GM23248 (cell line): Measurements from ENCODE around the gene N4BP2. TPM values are rescaled to one million over a fixed set of nuclear protein-coding genes. Genes with fewer than 3 reads are reported as not detected.

ENCODE experiments used
- DNase-seq: peaks from one replicate; pipeline ENCODE4 v3.0.0-alpha.2; 2015
- H2AFZ ChIP-seq: fragments of 200-600 bp; sonication (generic); 2 replicates; pipeline ENCODE4 v1.6.1; 2016; ENCODE audit warnings: antibody characterized with exemption
- H3F3A ChIP-seq: fragments of 200-600 bp; sonication (generic); 2 replicates; pipeline ENCODE4 v1.6.1; 2016; ENCODE audit warnings: mild to moderate bottlenecking, antibody characterized with exemption, mixed run types; ENCODE audit not compliant: insufficient read depth
- H3K27ac ChIP-seq: fragments of 200-600 bp; sonication (generic); 2 replicates; pipeline ENCODE4 v1.5.1; 2016; ENCODE audit warnings: mild to moderate bottlenecking
- H3K27me3 ChIP-seq: fragments of 200-600 bp; sonication (generic); replicated peaks from 2 replicates; pipeline ENCODE4 v1.6.1; 2016; ENCODE audit warnings: mild to moderate bottlenecking; ENCODE audit not compliant: insufficient read depth
- H3K36me3 ChIP-seq: fragments of 200-600 bp; sonication (generic); 2 replicates; pipeline ENCODE4 v1.6.1; 2016; ENCODE audit warnings: low read depth, mild to moderate bottlenecking
- H3K4me1 ChIP-seq: fragments of 200-600 bp; sonication (generic); 2 replicates; pipeline ENCODE4 v1.6.1; 2016; ENCODE audit warnings: mild to moderate bottlenecking; ENCODE audit not compliant: insufficient read depth
- H3K4me2 ChIP-seq: fragments of 200-600 bp; sonication (generic); one replicate; pipeline ENCODE4 v1.6.1; 2016; ENCODE audit warnings: mild to moderate bottlenecking; ENCODE audit not compliant: unreplicated experiment
- H3K4me3 ChIP-seq: fragments of 200-600 bp; sonication (generic); 2 replicates; pipeline ENCODE4 v1.5.1; 2016; ENCODE audit warnings: mild to moderate bottlenecking
- H3K79me2 ChIP-seq: fragments of 200-600 bp; sonication (generic); 2 replicates; pipeline ENCODE4 v1.6.1; 2016; ENCODE audit warnings: mild to moderate bottlenecking; ENCODE audit not compliant: insufficient read depth
- H3K9ac ChIP-seq: fragments of 200-600 bp; sonication (generic); 2 replicates; pipeline ENCODE4 v1.6.1; 2016; ENCODE audit warnings: mild to moderate bottlenecking
- H3K9me2 ChIP-seq: fragments of 200-600 bp; sonication (generic); 2 replicates; pipeline ENCODE4 v1.6.1; 2016; ENCODE audit warnings: mixed run types, mild to moderate bottlenecking, moderate library complexity; ENCODE audit not compliant: insufficient read depth
- H3K9me3 ChIP-seq: fragments of 200-600 bp; sonication (generic); one replicate; pipeline ENCODE4 v1.6.1; 2017; ENCODE audit warnings: low read depth
- H4K20me1 ChIP-seq: fragments of 200-600 bp; sonication (generic); 2 replicates; pipeline ENCODE4 v1.6.0; 2016; ENCODE audit not compliant: insufficient read depth
- EZH2 ChIP-seq: fragments of 200-600 bp; sonication (generic); IDR thresholded peaks from 2 replicates; pipeline ENCODE4 v1.6.1; 2018; ENCODE audit warnings: antibody characterized with exemption, mild to moderate bottlenecking; ENCODE audit not compliant: insufficient read depth, poor library complexity, severe bottlenecking
- EZH2phosphoT487 ChIP-seq: fragments of 200-600 bp; sonication (generic); IDR thresholded peaks from 2 replicates; pipeline ENCODE4 v1.6.1; 2018; ENCODE audit warnings: antibody characterized with exemption, moderate library complexity, mild to moderate bottlenecking, low read depth; ENCODE audit not compliant: insufficient read depth
- WGBS, 2 experiments: methylation state at CpG; one replicate each; pipeline ENCODE4 v1.1.6; 2015 to 2017; ENCODE audit warnings: low lambda C conversion rate in 2 of 2, low coverage in 1 of 2; ENCODE audit errors: missing lambda C conversion rate in 2 of 2; 5-methylcytosine and 5-hydroxymethylcytosine counted together
- in situ Hi-C: fragments of 300-500 bp; cut with MboI; formaldehyde crosslinking; loops from 2 replicates; pipeline ENCODE4 v1.15.0; 2020
- polyA plus RNA-seq: library from polyadenylated mRNA; unstranded; fragments of >200 nt; fragmentation: Nextera tagmentation; extraction: Ambion mirVana; gene quantifications from 2 replicates; pipeline ENCODE4 v1.2.1, GENCODE V29; 2016
- total RNA-seq: library from RNA; depleted of rRNA; stranded (reverse); fragments of >200 nt; shearing (Covaris generic); gene quantifications from 2 replicates; pipeline ENCODE4 v1.2.3, GENCODE V29; 2014

N4BP2 gene
- total and polyA plus RNA-seq, 2 experiments from 2014 or later: 3.2 to 3.7 TPM

DNA sequence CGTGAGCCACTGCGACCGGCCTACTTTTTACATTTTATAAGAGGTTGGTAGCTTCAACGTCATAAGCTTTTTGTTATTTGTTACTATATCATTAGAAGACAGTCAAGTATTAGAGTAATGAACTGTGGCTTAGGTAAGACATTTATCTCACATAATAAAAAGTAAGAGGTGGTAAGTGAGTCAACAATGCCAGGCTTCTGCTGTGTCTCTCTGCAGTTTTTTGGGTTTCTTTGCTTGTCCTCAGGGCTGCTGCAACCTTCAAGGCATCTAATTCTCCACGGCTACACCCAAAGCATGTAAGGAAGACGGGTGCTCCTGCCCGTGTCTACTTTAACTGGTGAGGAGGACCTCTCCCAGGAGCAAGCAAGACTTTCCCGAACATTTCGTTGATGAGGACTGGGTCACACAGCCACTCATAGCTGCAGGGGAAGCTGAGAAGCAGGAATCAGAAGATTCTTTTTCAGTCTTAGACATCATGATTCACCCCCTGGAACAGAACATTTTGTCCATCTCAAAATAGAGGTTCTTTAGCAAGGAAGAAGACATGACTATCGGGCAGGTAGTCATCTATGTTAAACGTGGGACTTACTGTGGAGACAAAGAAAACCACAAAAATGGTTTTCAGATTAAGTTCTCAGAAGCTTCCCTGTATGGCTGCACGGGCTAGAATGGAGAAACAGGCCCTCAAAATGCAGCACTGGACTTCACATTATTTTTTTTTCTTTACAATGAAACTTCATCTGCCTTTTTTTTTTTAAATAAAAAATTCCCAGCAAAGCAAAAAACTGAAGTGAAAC lies 127.2 kb downstream of the N4BP2 start:
- H3K9me3 ChIP-seq: no peaks in the 10 kb centered on the region
- no peak overlapping the region for H3K9ac ChIP-seq
- no peaks in the 10 kb centered on the region for H4K20me1 ChIP-seq
- H3K4me2 ChIP-seq: peak overlapping the region; percentile 25
- peaks cover 29% of the 10 kb centered on the region for H3F3A ChIP-seq
- no peaks in the 10 kb centered on the region for H3K9me2 ChIP-seq
- no peak overlapping the region for H3K4me3 ChIP-seq
- H3K27ac ChIP-seq: peak overlapping the region; percentile 44
- H3K4me1 ChIP-seq: peaks cover 35% of the 10 kb centered on the region
- H3K27me3 ChIP-seq: no peaks in the 10 kb centered on the region
- WGBS, 2 experiments: 69 to 72% methylated on average over 12 of the region's 12 CpGs
- H3K36me3 ChIP-seq: no peaks in the 10 kb centered on the region
- H3K79me2 ChIP-seq: no peaks in the 10 kb centered on the region
- peak overlapping the region; percentile 37 for H2AFZ ChIP-seq
- DNase-seq: peak; percentile 60
- TF ChIP-seq EZH2 (no peak), EZH2phosphoT487 (no peak)
- in situ Hi-C loops: no loop called here

DNA sequence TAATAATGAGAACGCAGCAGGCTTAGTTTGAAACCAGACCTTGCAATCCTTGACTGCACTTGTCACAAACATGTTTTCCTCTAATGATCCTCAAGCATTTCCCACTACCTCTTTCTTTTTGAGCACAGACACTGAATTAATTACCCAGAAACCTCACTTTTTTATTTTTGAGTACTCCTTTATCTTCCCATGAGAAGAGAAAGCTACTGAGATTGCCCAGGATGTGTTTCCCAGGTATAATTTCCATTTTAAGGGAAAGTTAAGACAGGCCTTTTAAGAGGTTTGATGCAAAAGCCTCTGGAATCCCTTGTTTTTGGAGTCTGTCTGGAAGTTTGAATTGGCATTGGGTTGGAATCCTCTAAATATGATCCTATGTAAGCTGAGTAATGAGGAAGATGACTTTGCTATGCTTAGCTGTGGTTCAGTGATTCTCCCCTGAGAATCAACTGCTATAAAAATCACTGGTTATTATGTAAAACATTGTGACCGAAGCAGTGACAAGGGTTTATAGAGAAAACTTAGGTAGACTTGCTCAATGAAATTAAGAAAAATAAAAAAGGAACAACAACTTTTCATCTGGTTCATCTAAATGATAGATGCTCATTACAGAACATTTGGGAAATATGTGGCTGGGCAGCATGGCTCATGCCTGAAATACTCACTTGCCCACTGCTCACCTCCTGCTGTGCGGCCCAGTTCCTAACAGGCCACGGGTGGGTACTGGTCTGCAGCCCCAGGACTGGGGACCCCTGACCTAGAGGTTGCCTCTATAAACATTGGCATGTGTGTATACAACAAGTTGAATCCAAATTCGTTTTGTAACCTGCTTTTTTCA lies 129.4 kb downstream of the N4BP2 start:
- DNase-seq: peak; percentile 59
- TF ChIP-seq EZH2: no peak
- no peak for TF ChIP-seq EZH2phosphoT487
- Histone ChIP-seq H3K27me3 (no peaks in the 10 kb centered on the region), H3K9ac (peak overlapping the region; percentile 24; the same call in 1 of the 2 replicates), H3K9me3 (no peaks in the 10 kb centered on the region), H3K9me2 (no peaks in the 10 kb centered on the region), H3K4me2 (peak overlapping the region; percentile 11), H3K79me2 (no peaks in the 10 kb centered on the region), H2AFZ (peak overlapping the region; percentile 39), H3F3A (peaks cover 22% of the 10 kb centered on the region), H3K36me3 (no peaks in the 10 kb centered on the region), H4K20me1 (no peaks in the 10 kb centered on the region), H3K4me1 (peaks cover 24% of the 10 kb centered on the region), H3K27ac (peak overlapping the region; percentile 56), H3K4me3 (no peak overlapping the region)
- in situ Hi-C loops: no loop called here
- 70 to 72% methylated on average over 5 of the region's 5 CpGs for WGBS, 2 experiments

DNA sequence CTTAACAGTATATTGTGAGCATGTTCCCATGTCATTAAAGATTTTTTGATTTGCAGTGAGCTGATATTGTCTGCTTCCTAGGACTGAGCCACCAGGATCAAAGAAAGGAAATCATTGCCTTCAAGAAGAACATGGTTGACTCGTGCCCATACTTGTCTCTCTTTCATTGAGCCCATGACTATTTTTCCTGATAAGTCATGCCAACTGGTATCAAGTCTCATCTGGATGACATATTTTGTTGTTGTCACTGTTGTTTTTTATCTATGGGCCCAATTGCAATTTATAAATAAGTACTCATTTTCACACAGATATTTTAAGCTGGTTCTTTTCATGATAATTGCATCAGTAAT lies 130.0 kb downstream of the N4BP2 start:
- H3K9me3 ChIP-seq: no peaks in the 10 kb centered on the region
- H3K4me3 ChIP-seq: no peak overlapping the region
- H3K79me2 ChIP-seq: no peaks in the 10 kb centered on the region
- no peak for TF ChIP-seq EZH2
- no peak for TF ChIP-seq EZH2phosphoT487
- no peak overlapping the region for H3K9ac ChIP-seq
- no peak for DNase-seq
- peaks cover 24% of the 10 kb centered on the region for H3K4me1 ChIP-seq
- no peaks in the 10 kb centered on the region for H4K20me1 ChIP-seq
- no peak overlapping the region for H3K27ac ChIP-seq
- H3K27me3 ChIP-seq: no peaks in the 10 kb centered on the region
- no peak overlapping the region for H3K4me2 ChIP-seq
- H3F3A ChIP-seq: peaks cover 22% of the 10 kb centered on the region
- no peak overlapping the region for H2AFZ ChIP-seq
- 100% methylated on average over 1 of the region's 1 CpG for WGBS, 2 experiments
- no peaks in the 10 kb centered on the region for H3K9me2 ChIP-seq
- in situ Hi-C loops: no loop called here
- no peaks in the 10 kb centered on the region for H3K36me3 ChIP-seq

- Histone ChIP-seq H4K20me1 (no peaks in the 10 kb centered on the region), H3K79me2 (no peaks in the 10 kb centered on the region), H2AFZ (no peak overlapping the region), H3F3A (peaks cover 22% of the 10 kb centered on the region), H3K4me1 (peaks cover 24% of the 10 kb centered on the region), H3K4me2 (no peak overlapping the region), H3K27ac (no peak overlapping the region), H3K4me3 (no peak overlapping the region), H3K9me2 (no peaks in the 10 kb centered on the region), H3K36me3 (no peaks in the 10 kb centered on the region), H3K27me3 (no peaks in the 10 kb centered on the region), H3K9me3 (no peaks in the 10 kb centered on the region), H3K9ac (no peak overlapping the region)
- DNase-seq: no peak
- in situ Hi-C loops: no loop called here
- TF ChIP-seq EZH2phosphoT487: no peak
- TF ChIP-seq EZH2: no peak
- WGBS, 2 experiments: 59 to 65% methylated on average over 4 of the region's 4 CpGs
These were observed 130.8 kb downstream of the N4BP2 start for GRCh38 chr4:40187386-40187906.
